Ecto neural progenitor cell (in vitro differentiated cells): ENCODE data around the gene RAB31.

Source experiments
- DNase-seq: peaks from one replicate; pipeline ENCODE4 v3.0.0-alpha.2; 2018; ENCODE audit warnings: low spot score

The RAB31 gene

DNA sequence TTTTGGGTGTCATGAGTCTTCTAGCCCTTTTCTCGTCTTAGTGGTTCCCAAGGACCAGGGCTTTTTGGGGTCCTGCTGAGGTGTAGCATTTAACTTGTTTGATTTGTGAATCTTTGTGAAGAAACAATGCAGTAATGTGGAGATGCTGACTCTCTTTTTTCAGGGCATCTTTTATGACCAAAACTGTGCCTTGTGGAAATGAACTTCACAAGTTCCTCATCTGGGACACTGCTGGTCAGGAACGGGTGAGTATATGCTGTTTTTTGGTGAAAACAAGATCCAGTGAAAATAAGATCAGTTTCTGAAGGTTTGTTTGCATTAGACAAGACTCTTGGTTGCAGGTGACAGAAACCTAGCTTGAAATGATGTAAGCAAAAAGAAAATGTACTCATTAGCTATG is 83.9 kb downstream of the RAB31 start:
- DNase-seq = no peak

DNA sequence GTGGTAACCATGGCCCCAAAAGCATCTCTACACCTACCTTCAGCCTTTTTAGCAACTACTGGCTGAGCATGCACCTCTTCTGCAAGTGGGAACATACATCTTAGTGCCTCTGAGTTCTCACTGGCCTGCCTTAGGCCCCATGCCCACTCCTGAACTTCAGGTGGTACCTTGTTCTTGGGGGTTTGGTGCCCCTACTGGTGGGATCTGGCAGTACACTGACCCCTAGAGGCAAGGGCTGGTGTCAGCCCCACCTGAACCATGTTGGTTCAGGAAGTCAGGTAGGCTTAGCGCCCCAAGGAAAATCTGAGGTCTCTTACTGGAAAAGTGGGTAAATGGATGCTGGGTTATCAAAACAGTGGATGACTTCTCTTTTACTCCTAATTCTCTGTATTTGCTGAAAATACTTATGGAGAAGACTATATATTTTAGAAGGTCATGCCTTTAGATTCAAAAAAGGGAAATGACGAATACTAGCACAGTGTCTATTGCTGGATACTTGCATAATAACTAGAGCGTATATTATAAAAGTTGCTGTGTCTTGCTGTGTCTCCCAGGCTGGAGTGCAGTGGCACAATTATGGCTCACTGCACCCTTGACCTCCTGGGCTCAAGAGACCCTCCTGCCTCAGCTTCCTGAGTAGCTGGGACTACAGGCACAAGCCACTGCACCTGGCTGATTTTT is 84.6 kb downstream of the RAB31 start:
- DNase-seq = peak; percentile 69

DNA sequence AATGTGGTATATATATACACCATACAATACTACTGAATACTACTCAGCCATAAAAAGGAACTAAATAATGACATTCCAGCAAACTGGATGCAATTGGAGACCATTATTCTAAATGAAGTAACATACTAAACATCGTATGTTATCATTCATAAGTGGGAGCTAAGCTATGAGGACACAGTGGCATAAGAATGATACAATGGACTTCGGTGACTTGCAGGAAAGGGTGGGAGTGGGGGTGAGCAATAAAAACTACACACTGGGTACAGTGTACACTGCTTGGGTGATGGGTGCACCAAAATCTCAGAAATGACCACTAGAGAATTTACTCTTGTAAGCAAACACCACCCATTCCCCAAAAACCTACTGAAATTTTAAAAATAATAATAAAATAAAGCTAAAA is 87.9 kb downstream of the RAB31 start:
- no peak for DNase-seq

DNA sequence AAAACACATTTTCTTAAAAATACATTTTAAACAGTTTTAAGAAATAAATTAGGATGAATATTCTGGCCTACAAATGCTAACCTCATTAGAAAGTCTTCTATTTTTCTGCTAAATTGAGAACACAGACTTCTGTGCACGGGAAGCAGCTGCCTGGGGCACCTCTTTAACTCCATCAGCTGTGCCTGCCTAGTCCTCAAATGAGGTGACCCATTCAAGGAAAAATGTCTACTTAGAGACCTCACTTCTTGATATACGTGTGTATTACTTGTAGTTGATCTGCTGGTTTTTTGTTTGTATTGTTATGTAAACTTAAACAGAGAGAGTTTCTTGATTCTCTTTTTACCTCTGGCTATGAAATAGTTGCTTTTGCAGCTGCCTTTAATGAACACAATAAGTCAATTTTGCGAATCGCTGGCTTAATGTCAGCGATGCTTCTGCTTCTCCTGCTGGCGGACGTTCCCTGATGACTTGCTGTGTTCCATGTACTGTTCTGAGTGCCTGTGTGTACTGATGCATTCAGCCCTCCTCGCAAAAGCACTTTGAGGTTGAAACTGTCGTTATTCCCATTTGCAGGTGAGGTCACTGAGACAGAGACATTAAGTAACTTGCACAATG is 88.9 kb downstream of the RAB31 start:
- DNase-seq = no peak

DNA sequence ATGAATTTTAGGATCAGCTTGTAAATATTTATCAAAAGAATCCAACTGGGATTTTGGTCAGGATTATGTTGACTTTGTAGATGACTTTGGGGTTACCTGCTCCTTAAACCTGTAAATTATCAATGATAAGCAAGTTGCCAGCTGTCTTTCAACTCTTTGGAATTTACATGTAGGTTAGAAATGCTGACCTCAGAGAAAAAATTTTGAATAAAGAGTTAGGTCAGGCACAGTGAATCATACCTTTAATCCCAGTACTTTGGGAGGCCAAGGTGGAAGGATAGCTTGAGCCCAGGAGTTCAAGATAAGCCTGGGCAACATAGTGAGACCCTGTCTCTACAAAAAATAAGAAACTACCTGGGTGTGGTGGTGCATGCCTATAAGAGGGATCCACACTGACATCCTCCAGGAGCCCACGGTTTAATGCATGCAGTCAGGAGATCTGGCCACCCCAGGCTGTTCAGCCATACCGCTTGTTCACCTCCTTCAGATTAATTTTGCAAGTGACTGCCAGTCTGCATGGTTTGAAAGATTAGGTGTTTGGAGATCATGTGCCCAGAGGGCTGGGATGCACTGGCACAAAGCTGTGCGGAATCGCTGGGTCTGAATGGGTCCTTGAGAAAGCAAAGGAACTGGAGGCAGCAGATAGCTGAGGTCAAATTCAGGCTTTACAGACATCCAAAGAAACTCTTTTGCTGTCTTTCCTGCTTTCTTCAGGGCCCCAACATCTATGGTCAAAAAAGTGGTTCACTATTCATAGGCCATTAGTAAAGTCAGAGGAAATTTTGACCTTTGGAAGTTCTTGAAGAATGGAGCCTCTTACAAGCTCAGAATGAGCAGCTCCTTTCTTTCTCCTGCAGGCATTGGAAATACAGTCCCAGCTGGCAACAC is 94.3 kb downstream of the RAB31 start:
- DNase-seq = no peak

DNA sequence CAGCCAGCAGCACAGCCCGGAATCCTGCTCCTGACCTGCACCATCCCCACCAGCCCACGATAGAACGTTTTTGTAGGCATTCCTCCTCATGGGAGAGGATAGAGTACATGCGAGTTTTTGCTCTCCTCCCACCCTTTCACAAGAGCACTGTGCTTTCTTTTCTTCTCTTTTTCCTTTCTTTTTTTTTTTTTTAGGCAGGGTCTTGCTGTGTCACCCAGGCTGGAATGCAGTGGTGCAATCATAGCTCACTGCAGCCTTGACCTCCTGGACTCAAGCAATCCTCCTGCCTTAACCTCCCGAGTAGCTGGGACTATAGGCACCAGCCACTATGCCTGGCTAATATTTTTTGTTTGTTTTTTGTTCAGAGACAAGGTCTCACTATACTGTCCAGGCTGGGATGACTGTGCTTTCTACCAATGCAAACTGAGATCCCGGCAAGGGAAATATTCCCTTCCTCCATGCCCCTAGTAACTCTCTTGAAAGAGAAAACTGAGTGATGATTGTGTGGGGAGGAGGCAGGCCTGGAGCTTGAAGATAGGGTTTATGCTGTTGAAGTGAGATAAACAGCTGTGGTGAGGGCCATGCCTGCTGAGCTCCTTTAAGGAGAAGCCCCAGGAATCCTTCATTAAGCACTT is 95.1 kb downstream of the RAB31 start:
- DNase-seq = no peak

DNA sequence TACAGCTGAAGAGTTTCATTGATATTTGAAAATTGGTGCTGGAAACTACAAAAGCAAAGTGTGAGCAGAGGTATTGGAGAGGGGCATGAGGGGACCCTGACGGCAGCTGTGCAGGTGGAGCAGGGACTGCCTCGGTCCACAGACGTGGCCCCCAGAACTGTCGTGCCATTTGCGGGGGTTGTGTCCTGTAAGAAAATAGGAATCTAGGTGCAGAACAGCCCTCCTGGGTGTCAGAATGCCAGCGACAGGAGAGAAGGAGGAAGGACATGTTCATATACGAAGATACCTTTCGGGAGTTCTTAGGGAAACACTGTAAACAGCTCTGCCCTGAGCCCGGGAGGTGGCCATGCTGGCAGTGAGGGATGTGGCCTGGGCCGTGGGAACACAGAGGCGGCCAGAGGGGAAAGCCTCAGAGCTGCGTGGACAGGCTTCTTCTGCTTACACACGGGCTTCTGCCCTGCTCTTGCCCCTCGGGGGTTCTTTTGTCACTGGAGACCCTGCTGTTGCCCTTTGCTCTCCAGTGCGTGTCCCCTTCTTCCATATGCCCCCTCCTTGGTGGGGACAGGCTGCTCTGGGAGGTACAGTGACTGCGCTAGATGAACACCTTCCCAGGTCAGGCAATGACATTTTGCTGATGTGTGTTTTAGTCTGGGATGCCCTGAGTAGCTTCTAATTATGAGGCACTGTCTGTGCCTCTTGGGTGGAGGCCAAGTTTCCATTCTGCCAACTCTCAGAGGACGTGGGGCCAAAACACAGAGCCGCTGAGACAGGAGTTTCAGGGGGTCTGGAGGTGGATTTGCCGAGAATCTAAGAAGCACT is 95.8 kb downstream of the RAB31 start:
- peak; percentile 56 for DNase-seq

DNA sequence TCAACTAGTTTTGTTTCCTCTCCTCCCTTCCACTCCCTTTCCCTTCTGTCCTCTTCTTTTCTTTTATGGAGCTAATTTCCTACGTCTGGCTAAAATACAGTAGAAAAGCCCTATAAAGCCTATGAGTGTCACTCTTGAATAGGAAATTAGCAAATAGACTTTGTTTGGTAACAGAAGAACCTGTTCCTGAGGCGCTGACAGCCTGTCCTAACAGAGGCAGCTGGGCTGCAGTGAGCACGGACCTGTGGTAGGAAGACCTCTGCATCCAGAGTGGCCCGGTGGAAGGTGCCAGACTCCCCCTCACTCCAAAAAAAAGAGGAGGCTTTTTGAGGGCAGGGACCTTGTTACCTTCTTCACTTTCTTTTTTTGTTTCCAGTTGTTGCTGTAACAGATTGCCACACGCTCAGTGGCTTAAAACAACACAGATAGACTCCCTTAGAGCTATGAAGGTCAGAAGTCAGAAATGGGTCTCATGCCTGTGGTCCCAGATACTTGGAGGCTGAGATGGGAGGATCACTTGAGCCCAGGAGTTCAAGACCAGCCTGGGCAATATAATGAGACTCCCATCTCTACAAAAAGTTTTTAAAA is 96.5 kb downstream of the RAB31 start:
- DNase-seq = no peak

DNA sequence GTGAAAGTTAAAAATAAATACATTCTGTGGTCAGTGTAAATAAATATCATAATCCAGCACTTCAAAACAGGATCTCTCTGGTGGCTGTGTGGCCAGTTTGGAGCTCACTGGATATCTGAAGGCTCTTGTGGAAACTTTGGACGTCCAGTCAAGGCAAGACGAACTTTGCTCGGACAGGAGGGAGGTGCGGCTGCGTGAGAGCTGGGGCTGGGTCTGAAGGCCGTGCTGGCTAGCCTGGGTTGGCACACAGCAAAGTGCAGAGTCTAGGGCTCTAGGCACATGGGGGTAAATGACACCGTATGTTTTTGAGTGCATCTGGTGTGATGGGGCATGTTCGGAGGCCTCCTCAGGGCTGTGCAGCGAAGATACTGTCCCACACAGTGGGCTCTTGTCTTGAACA is 98.8 kb downstream of the RAB31 start:
- no peak for DNase-seq

DNA sequence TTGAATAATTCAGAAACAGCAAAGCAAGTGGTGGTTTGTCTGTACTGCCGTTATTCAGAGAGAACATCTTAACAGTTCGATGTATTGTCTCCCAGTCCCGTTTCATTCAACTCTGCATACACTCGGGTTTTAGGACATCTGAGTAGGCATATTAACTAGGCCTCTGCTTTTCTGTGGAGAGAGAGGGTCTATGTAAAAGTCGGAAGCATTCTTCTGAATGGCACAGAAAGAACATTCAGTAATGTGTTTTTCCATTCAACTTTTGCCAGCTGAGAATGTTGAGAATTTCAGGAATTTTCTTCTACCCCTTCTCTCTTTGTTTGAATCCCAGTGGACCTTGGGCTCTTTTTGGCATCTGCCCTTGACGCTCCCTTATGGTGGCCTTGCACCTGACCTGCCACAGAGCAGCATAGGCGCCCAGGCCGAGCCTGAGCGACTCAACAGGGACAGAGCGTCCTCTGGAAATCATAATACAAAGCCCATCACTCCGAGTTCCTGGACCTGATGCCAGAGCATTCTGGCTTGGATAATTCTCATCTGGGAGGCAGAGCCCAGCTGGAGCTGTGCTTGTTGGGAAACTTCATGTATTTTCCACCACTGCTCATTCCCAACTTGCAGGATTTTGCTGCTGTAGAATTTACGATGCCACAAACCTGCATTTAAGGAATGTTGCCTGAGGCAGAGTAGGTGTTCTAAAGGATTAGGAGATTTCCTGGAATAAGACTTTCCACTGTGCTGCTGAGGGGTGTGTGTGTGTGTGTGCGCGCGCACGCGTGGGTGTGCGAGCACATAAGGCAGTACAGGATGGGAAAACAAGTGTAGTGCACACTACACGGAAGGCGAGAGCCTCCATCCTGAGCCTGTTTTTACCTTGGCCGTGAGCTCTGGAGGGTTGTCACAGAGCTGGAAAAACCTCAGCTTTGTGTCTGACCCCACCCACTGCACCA is 100.5 kb downstream of the RAB31 start:
- DNase-seq = no peak

DNA sequence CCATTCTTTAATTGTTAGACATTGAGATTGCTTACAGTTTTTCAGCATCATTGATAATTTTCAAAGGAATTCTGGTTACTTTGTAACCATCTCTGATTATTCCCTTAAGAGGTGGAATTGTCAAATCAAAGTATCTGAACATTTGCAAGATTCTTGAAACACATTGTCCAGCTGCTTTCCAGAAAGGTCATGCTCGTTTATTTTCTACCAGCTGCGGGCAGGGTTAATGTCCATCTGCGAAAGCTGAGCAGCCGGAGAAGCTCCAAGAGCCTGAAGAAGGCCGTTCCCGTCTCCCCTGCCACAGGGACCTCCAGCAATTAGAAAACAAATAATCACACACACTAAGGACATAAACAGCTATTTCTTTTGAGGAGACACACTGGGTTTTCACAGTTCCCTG is 101.6 kb downstream of the RAB31 start:
- DNase-seq = no peak

DNA sequence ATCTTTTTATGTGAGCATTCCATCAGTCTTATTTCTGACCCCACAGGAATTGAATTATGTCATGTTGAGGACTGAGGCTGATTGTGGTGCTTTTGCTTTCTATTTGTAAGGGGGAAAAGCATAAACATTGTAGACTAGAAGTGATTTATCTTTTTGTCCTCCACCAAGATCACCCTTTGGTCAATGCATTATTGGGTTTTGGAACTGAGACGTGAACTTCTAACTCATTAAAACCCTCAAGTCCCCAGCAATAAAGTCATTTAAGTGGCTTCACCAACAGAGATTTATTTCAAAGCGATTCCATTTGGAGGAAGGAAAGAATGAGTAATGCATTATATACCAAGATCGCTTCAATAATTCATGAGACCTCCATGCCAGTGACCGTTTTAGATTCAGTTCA is 102.2 kb downstream of the RAB31 start:
- no peak for DNase-seq

DNA sequence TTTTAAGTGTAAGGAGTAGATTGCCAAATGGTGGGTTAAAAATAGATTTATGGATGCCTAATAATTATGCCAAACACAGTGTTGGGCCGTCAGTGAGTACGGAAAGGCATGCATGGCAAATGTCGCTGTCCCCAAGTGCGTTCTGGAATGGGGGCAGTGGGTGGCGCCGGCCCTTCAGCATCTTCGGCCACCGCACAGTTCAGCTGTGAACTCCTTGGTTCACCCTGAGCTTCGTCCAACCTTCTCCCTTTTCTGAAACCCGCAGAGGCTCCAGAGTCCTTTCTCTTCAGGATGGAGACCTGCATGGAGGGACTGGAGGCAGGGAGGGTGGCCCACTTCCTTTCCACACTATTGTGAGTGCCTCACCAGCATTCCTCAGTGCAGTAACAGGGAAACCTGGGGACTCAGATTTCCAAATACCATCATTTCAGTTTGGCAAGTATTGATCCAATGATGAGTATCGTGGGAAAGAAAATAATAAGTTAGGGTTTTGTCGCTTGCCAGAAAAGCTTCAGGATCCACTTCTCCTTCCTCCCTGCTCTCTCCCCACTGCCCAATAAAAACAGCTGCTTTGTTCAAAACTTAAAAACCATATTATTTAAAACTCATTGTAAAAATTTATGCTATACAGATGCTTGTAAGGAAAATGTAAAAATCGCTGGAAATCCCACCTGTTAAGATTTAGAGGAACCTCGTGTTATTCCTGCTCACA is 103.0 kb downstream of the RAB31 start:
- no peak for DNase-seq

DNA sequence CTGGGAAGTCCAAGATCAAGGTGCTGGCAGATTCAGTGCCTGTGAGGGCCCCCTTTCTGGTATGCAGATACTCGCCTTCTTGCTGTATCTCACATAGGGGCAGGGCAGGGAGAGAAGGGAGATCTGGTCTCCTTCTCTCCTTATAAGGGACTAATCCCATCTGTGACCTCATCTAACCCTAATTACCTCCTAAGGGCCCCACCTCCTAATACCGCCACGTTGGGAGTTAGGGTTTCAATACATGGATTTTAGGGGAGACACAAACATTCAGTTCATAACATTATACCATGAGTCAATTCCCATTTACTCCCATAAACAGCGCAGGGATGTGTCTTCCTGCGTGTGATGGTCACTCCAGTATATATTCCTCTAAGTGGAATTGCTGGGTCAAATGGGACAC is 103.9 kb downstream of the RAB31 start:
- no peak for DNase-seq

DNA sequence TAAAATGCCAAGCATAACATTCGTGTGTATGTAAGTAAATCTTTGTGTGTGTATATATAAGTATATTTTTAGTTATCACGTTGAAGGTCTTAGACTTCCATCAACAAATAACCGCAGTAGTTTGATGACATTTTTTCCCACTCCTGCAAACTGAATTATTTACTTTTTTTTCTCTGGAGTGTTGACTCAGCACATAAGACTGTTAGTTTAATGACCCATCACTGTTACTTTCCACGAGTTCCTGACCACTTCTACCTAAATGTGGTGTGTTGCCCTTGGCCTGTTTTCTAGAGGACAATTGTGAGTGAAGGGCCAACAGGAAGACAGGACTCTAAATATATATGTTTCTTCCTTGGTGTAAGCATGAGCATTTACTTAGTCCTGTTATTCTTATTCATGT is 106.3 kb downstream of the RAB31 start:
- no peak for DNase-seq

DNA sequence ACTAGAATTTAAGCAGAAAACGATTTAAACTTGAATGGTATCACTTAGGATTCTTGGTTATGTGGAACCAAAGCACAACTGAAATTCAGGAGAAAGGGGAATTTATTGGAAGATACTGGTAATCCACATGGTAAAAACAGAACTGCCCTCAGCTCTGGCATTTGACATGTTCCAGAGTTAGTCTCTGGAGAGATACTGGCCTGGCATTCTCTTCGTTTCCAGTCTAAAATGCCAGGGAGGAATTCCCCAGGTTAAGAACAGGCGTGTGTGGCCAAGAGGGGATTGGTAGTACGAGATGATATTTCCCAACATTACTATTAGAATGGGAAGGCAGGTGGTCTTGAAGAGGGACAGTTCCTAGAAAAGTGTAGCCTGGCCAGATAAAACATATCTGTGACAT is 109.2 kb downstream of the RAB31 start:
- DNase-seq = no peak

DNA sequence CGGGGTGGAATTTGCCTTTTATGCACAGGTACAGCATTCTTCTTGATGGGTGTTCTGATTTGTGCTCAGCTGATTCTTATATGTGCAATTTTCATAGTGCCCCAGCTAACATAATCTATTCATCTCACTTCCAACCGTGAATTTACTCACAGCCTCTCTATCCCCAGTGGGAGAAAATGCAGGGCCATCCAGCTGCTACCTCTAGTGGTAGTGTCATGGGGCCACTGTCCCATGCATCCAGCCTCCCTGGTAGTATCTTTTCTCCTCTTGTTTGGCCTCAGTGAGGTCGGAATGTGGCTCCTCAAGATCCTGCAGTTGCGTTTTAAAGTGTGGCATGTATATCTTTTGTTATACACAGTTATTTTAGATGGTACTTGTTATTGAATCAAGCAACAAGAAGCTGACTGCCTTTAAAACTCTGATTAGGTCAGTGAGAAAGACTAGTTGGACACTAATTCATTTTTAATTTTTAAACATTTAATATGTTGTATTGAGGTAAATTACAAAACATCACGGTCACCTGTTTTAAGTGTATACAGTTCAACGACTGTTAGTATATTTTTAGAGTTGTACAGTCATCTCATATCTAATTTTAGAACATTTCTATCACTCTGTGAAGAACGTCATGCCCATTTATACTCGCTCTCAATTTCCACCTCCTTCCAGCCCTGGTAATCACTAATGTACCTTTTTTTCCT is 109.8 kb downstream of the RAB31 start:
- DNase-seq = no peak

DNA sequence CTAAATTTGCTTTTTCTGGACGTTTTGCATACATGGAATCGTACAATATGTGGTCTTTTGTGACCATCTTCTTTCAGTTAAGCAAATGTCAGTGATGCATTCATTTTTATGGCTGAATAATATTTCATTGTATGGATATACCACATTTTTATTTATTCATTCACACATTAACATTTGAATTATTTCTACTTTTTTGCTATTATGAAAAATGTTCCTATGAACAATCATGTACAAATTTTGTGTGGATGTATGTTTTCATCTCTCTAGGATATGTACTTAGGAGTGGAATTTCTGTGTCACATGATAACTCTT is 110.3 kb downstream of the RAB31 start:
- no peak for DNase-seq

DNA sequence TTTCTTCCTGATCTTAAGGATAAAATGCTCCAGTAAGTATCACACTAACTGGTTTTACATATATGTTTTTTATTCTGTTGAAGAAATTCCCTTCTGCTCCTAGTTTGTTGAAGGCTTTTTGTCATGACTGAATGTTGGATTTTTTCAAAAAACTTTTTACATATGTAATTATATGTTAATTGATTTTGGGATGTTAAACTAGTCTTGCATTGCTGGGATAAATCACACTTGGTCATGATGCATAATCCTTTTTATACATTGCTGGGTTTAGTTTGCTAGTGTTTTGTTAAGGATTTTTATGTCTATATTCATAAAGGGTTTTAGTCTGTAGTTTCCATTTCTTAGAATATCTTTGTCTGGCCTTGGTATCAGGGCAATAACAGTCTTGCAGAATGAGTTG is 112.0 kb downstream of the RAB31 start:
- no peak for DNase-seq
